ENCODE results near the gene GREB1.

Gene GREB1

GRCh38 chr2:11546072-11546471, 12.2 kb downstream of the GREB1 start:
- Histone ChIP-seq H2AFZ (ENCODE audit: low read depth) (no peak overlapping the region), H3K36me3 (ENCODE audit: insufficient read depth) (no peaks in the 10 kb centered on the region), H3K4me2 (no peak overlapping the region), H3K9ac (no peak overlapping the region), H3K4me1 (ENCODE audit: low read depth, poor library complexity, severe bottlenecking) (peaks cover 23% of the 10 kb centered on the region), H4K20me1 (ENCODE audit: insufficient read depth) (no peaks in the 10 kb centered on the region), H3K27ac (no peak overlapping the region), H3K27me3 (ENCODE audit: insufficient read depth, low read depth) (no peaks in the 10 kb centered on the region), H3K4me3 (IDR thresholded peaks at IDR 0.05; ENCODE audit: insufficient read depth, low read depth, low read length) (no peak overlapping the region), H3K79me2 (ENCODE audit: insufficient read depth, low read depth) (no peaks in the 10 kb centered on the region)
- no peak for TF ChIP-seq CTCF (conservative IDR thresholded peaks at IDR 0.05; ENCODE audit: low read depth, low read length)

- Histone ChIP-seq H4K20me1 (ENCODE audit: insufficient read depth) (no peaks in the 10 kb centered on the region), H3K27ac (no peak overlapping the region), H3K4me3 (IDR thresholded peaks at IDR 0.05; ENCODE audit: insufficient read depth, low read depth, low read length) (no peak overlapping the region), H3K4me1 (ENCODE audit: low read depth, poor library complexity, severe bottlenecking) (peaks cover 6% of the 10 kb centered on the region), H2AFZ (ENCODE audit: low read depth) (no peak overlapping the region), H3K36me3 (ENCODE audit: insufficient read depth) (no peaks in the 10 kb centered on the region), H3K79me2 (ENCODE audit: insufficient read depth, low read depth) (no peaks in the 10 kb centered on the region), H3K27me3 (ENCODE audit: insufficient read depth, low read depth) (no peaks in the 10 kb centered on the region), H3K9ac (no peak overlapping the region), H3K4me2 (no peak overlapping the region)
- TF ChIP-seq CTCF (conservative IDR thresholded peaks at IDR 0.05; ENCODE audit: low read depth, low read length), result no peak
These were observed 14.2 kb downstream of the GREB1 start for GRCh38 chr2:11547912-11548497.

GRCh38 chr2:11550302-11550701, 16.5 kb downstream of the GREB1 start:
- H3K4me3 ChIP-seq (IDR thresholded peaks at IDR 0.05; ENCODE audit: insufficient read depth, low read depth, low read length), result no peak overlapping the region
- no peaks in the 10 kb centered on the region for H3K36me3 ChIP-seq (ENCODE audit: insufficient read depth)
- no peaks in the 10 kb centered on the region for H3K27me3 ChIP-seq (ENCODE audit: insufficient read depth, low read depth)
- H3K4me1 ChIP-seq (ENCODE audit: low read depth, poor library complexity, severe bottlenecking), result peaks cover 24% of the 10 kb centered on the region
- no peak for TF ChIP-seq CTCF (conservative IDR thresholded peaks at IDR 0.05; ENCODE audit: low read depth, low read length)
- no peaks in the 10 kb centered on the region for H4K20me1 ChIP-seq (ENCODE audit: insufficient read depth)
- no peak overlapping the region for H3K27ac ChIP-seq
- no peak overlapping the region for H3K4me2 ChIP-seq
- no peak overlapping the region for H3K9ac ChIP-seq
- no peak overlapping the region for H2AFZ ChIP-seq (ENCODE audit: low read depth)
- H3K79me2 ChIP-seq (ENCODE audit: insufficient read depth, low read depth), result no peaks in the 10 kb centered on the region

GRCh38 chr2:11550901-11551568, 17.2 kb downstream of the GREB1 start:
- no peaks in the 10 kb centered on the region for H3K79me2 ChIP-seq (ENCODE audit: insufficient read depth, low read depth)

More at GRCh38 chr2:11550901-11551568, 17.2 kb downstream of the GREB1 start:
- no peaks in the 10 kb centered on the region for H4K20me1 ChIP-seq (ENCODE audit: insufficient read depth)
- no peak for TF ChIP-seq CTCF (conservative IDR thresholded peaks at IDR 0.05; ENCODE audit: low read depth, low read length)
- H3K4me2 ChIP-seq, result no peak overlapping the region
- no peak overlapping the region for H3K4me3 ChIP-seq (IDR thresholded peaks at IDR 0.05; ENCODE audit: insufficient read depth, low read depth, low read length)
- no peaks in the 10 kb centered on the region for H3K36me3 ChIP-seq (ENCODE audit: insufficient read depth)
- H3K27ac ChIP-seq, result no peak overlapping the region
- H3K9ac ChIP-seq, result no peak overlapping the region
- no peak overlapping the region for H2AFZ ChIP-seq (ENCODE audit: low read depth)
- H3K4me1 ChIP-seq (ENCODE audit: low read depth, poor library complexity, severe bottlenecking), result peaks cover 24% of the 10 kb centered on the region
- no peaks in the 10 kb centered on the region for H3K27me3 ChIP-seq (ENCODE audit: insufficient read depth, low read depth)

Data from KMS-11 (cell line).